SW480 (cell line): Measurements from ENCODE around the gene EHMT1.
"Not testable (repeated sequence)": the region's sequence is repeated elsewhere in the genome, so short reads cannot be mapped to it uniquely, and the experiment has no call there.

ENCODE experiments used
- DNase-seq: peaks from one replicate; pipeline ENCODE4 v3.0.0-alpha.2; 2016; ENCODE audit warnings: low spot score

Gene EHMT1

DNA sequence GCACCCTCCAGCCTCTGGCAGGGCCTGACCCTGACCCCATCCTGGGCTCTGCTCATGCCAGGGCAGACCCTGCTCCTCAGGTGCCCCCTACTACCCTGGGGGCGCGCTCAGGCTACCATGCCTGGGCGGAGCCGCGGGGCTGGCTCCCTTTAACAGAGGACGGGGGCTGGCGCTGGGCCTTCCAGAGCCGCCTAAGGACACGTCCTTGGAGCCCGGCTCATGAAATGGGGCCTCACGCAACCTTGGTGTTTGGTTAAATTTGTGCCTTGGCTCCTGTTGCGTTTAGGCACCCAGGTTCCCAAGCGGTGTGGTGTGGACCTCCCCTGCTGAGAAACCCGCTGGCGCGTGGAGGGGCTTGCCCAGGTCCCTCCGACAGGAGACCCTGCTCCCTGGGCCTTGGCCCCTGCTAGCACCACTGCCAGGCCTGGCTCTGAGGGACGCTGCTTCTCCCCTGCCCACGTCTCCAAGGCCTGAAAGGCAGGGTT, 3.4 kb upstream of the EHMT1 start:
- DNase-seq = no peak

DNA sequence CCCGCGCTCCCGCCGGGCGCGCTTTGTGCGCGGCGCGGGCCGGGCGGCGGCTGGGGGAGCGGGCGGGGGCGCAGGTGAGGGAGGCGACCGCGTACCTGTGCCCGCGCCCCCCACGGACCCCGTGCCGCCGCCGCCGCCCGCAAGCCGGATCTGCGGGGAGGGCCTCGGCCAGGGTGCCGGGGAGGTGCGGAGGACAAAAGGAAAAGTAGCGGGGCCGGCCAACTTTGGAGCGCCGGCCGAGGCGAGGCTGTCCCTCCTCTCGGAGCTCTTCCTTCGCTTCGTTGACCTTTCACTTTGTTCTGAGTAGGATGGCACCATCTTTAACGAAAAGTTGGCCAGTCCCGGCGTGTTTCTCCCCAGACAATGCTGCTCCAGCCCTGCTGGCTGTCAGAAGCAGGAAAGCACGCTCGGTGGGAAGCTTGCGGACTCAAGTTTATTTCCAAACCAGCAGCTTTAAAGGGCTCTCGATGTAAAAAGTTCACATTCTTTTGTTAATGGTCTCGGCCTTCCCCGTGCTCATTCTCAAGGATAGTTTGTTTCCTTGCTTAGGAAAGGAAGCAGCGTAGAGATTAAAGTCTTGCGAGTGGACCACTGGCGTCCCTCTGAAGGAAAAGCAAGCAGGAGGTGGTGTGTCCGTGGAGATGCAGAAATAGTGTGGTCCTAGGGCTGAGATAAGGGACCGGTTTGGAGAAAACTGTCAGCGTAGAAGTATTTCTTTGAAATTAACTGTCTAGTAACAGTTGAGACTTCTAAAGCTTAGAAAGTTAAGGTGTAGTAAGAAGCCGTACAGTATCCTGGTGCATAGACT, 639 bp downstream of the EHMT1 start:
- DNase-seq = peak; percentile 57

DNA sequence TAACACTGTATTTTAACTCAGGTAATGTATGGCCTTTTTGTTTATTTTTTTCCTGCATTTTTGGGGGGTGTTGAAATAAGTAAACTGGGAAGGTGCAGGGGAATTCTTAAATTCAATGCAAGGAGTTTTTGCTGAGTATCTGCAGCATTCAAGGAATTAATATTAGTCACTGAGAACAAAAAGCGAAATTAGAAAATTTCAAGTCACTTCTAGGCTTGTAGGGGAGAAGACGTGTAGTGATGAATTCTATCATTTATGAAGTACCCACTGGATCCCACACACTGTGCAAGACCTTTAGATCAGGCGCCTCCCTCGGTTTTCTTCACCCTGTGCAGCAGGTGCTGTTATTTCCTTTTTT, 1.2 kb downstream of the EHMT1 start:
- DNase-seq = no peak

DNA sequence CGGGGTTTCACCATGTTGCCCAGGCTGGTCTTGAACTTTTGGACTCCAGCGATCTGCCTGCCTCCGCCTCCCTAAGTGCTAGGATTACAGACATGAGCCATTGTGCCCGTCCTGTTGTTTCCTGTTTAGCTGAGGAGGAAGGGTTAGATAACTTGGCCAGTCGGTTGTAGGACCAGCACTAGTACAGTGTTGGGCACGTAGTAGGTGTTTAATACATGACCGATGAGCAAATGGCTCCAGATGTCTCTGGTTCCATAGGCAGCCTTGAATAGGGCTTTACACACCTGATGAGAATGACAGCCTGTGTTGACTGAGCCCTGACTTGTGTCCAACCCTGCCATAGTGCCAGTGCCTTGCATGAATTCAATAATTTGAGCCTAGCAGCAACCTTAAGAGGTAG, 1.8 kb downstream of the EHMT1 start:
- DNase-seq = no peak

DNA sequence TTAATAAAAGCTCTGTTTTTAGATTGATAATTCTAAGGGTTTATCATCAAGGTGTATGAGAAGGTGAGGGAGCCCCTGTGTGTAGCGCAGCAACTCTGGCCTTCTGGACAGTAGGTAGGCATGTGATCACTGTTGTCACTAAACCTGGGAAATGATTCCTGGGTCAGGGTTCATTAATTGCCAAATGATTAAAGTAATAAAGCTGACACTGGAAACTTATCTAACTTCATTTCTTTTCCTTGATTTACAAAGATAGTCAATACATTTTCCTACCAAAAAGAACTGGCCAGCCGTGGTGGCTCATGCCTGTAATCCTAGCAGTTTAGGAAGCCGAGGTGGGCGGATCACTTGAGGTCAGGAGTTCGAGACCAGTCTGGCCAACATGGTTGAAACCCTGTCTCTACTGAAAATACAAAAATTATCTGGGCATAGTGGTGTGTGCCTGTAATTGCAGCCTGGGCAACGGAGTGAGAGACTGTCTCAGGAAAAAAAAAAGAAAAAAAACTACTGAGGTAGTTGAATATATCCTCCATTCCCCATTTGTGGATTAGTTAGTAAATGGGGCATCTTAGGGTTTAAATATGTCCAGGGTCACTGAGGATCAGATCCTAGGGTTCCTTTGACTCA, 2.4 kb downstream of the EHMT1 start:
- no peak for DNase-seq

DNA sequence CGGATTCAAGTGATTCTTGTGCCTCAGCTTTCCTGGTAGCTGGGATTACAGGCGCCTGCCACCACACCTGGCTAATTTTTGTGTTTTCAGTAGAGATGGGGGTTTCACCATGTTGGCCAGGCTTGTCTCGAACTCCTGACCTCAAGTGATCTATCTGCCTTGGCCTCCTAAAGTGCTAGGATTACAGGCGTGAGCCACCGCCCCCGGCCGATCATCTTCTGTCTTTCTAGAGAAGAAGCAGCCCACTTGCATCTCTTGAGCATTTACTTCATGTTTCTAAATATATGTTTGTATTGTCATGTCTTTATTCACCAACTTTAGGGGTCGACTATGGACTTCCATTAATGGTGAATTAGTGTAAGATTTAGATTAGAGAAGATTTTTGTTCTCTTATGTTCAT, 3.4 kb downstream of the EHMT1 start:
- not testable (repeated sequence) for DNase-seq

DNA sequence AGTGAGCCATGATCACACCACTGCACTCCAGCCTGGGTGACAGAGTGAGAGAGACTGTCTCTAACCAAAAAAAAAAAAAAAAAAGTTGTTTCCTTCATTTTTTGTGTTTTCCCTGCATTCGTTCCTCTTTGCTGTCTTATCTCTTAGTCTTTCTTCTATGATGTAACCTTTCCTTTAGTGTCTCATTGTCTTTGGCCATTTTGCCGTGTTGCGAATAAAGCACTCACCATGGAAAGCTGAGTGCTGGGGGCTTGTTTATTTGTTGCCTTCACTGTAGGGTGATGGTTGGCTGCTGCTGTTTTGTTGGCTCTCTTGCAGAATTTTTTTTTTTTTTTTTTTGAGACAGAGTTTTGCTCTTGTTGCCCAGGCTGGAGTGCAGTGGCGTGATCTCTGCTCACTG, 7.7 kb downstream of the EHMT1 start:
- no peak for DNase-seq

DNA sequence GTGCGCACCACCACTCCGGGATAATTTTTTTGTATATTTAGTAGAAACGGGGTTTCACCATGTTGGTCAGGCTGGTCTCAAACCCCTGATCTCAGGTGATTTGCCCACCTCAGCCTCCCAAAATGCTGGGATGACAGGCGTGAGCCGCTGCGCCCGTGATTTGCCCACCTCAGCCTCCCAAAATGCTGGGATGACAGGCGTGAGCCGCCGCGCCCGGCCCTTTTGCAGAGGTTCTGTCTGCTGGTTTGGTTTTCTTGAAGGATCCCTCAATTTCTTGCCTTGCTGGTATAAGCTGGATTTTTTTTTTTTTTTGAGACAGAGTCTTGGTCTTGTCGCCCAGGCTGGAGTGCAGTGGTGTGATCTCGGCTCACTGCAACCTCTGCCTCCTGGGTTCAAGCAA, 8.6 kb downstream of the EHMT1 start:
- DNase-seq = not testable (repeated sequence)

DNA sequence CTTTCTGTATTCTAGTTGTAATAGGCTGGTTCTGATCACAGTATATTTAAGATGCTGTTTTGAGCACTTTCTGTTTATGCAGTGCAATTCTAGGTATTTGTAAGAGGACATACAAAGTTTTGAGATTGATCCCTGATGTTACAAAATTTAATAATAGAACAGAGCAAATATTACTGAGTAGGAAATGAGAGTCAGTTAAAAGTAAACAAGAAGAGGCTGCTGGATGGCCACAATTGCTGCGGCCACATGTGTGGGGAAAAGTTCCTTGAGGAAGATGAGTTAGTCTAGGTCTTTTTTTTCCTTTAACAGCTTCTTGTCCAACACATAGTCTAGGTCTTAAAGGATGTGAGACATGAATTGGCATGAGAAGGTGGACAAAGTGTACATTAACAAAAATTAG, 11.3 kb downstream of the EHMT1 start:
- DNase-seq = no peak

DNA sequence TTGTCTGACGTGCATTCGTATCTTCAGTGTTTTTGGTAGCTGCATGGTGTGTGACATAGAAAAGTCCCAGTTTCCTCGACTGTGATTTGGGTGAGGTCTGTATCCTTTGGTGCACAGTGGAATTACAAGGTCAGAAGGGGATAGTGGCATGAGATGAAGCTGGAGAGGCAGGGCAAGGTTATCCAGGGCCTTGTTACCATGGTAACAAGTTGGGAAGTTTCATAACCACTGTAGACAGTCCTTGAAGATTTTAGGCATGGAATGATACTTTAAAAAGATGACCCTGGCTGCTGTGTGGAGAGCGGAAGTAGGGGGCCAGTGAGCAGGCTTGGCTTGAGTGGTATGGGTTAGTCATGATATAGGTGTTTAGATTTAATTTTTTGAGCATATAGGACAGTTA, 11.9 kb downstream of the EHMT1 start:
- DNase-seq = no peak

DNA sequence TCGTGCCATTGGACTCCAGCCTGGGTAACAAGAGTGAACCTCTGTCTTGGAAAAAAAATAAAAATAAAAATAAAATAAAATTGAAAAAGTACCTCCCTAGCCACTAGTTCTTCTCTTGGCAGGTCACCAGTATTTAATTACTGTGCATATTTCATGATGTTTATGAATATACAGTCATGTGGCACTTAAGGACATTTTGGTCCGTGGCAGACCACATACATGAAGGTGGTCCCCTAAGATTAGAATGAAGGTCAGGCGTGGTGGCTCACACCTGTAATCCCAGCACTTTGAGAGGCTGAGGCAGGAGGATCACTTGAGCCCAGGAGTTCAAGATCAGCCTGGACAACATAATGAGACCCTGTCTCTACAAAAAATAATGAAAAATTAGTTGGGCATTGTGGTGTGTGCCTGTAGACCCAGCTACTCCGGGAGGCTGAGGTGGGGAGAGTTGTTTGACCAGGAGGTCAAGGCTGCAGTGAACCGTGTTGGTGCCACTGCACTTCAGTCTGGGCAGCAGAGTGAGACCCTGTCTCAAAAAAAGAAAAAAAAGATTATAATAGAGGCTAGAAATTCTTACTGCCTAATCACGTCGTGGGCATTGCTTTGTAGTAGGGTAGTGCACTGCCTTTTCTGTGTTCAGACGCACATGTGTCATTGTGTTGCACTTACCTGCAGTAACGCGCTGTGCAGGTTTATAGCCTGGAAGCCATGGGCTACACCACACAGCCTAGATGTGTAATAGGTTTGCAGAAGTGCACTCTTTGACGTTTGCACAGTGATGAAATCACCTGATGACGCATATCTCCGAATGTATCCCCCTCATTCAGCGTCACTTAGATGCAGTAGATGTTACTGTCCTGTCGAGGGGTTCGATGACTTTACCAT, 12.8 kb downstream of the EHMT1 start:
- DNase-seq = no peak

DNA sequence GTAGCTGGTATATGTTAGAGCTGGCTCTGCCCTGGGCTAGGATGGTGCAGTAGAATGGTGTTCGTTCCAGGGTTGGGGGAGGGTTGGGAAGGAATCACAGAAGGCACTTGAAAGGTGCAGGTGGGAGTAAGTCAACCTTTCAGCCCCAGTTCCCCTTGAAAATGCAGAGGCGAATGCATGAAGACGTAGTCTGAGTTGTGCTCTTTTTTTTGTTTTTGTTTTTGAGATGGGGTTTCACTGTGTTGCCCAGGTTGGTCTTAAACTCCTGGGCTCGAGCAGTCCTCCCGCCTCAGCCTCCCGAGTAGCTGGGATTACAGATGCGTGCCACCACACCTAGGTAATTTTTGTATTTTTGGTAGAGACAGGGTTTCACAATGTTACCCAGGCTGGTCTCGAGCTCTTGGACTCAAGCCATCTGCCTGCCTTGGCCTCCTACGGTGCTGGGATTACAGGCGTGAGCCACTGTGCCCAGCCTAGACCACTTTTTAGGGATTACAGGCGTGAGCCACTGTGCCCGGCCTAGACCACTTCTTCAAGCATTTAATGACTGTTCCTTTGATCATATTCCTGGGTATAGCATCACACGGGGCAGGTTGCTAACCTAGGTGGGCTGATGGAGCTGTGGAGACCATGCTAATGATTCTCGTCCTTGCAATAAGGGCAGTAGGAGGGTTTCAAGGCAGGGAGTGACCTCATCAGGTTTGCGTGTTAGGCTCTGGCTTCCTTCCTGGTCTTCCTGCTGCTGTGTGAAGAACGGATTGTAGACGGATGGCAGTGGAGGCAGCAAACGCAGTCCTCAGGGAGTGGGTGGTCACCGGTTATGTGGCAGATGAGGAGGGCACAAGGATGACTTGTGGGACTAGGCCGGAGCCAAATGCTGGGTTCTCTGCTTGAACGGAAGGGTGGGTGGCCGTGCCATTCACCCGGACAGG, 13.7 kb downstream of the EHMT1 start:
- no peak for DNase-seq

DNA sequence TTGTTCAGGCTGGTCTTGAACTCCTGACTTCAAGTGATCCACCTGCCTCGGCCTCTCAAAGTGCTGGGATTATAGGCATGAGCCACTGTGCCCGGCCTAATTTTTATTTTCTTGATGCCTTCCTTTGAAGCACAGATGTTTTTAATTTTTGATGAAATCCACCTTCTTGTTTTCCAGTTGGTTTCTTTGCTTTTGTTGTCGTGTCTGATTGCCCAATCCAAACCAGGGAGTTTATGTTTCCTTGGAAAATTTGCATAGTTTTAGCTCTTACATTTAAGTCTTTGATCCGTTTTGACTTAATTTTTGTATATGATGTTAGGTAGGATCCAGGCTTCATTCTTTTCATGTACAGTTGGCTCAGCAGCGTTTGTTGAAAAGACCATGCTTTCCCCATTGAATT, 15.2 kb downstream of the EHMT1 start:
- DNase-seq = no peak

DNA sequence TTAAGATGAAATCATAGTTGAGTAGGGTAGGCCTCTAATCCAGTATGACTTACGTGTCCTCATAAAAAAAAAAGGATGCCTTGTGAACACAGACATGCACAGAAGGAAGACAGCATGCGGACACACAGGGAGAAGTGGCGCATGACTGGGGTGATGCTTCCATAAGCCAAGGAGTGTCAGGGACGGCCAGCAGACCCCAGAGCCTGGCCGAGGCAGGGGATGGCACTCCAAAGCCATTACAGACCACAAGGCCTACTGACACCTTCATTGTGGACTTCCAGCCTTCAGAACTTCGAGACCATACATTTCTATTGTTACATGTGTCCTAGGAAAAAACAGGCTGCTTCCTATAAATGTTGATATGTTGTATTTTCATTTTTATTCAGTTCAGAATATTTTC, 19.9 kb downstream of the EHMT1 start:
- no peak for DNase-seq

DNA sequence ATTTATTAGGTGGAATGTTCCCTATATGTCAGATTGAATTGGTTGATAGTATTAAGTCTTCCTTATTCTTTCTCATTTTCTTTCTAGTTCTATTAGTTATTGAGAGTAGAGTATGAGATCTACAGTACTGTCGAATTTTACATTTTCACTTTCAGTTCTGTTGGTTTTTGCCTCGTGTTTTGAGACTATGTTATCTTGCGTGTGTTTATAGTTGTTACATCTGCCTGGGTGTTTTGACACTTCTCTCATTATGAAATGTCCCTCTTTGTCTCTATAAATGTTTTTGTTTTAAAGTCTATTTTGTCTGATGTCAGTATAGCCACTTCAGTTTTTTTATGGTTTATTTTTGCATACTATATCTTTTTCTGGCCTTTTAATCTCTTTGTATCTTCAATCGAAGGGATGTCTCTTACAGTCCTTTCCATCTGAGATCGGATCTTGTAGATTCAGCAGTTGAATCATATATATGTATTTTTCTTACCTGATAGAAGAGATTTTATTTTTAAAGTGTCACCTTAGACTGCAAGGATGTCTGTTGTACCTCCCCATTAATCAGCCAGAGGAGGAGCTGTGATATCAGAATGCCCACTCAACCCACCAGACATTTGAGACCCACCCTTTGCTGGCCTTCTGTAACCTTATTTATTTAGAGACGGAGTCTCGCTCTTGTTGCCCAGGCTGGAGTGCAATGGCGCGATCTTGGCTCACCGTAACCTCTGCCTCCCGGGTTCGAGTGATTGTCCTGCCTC, 20.7 kb downstream of the EHMT1 start:
- no peak for DNase-seq

DNA sequence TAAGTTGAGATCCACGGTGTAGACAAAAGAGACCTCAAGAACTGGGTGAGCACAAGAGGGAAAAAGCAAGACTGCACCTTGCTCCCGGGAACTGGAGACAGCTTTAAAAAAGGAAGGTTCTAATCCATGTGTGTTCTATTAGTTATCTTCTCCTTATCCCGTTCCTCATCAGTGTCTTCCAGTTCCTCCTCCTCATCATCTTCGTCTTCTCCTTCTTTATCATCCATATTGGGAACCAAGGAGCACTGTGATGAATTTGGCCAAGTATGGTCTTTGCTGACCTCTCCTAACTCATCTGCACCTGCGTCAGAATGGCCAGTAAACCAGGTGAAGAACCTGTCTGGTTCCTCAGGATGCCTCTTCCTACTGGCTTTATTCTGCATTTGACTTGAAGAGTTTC, 22.1 kb downstream of the EHMT1 start:
- no peak for DNase-seq

DNA sequence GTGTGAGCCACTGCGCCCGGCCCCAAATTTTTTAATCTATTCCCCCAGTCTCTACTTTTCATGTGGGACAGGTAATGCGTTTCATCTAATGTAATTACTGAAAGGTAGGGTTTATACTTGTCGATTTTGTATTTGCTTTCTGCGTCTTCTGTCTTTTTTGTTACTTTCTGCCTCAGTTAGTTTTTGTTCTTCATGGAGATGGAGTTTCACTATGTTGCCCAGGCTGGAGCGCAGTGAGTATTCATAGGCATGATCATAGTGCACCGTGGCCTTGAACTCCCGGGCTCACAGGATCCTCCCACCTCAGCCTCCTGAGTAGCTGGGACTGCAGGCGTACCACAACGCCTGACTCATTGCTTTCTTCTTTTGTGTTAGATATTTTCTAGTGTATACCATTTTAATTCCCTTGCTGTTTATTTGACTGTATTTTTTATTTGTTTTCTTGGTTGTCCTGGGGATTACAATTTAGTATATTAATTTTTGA, 23.4 kb downstream of the EHMT1 start:
- no peak for DNase-seq

DNA sequence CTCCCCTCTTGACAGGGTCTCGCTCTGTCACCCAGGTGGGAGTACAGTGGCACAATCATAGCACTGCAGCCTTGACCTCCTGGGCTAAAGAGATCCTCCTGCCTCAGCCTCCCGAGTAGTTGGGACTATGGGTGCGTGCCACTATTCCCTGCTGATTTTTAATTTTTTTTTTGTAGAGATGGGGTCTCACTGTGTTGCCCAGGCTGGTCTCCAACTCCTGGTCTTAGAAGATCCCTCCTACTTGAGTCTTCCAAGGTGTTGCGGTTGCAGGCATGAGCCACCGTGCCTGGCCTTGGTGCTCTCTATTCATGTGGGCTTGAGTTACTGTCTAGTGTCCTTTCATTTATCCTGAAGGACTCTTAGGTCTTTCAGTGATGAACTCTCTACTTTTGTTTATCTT, 24.1 kb downstream of the EHMT1 start:
- no peak for DNase-seq

DNA sequence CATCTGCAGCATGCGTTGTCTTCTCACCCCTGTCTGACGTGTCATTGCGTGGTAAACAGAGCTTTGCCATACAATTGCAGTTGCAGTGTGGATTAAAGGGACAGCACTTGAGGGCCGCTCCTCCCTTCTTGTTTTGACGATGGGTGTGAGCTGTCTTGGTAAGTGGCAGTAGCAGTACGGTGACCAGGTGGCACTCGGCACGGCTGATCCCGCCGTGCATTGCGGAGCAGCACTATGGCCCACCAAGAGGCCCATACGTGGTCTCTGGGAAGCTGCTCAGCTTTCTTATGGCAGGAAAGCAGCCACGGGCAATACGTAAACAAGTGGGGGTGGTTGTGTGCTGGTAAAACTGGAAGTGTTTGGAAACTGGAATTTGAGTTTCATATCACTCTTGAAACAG, 25.1 kb downstream of the EHMT1 start:
- DNase-seq = no peak

DNA sequence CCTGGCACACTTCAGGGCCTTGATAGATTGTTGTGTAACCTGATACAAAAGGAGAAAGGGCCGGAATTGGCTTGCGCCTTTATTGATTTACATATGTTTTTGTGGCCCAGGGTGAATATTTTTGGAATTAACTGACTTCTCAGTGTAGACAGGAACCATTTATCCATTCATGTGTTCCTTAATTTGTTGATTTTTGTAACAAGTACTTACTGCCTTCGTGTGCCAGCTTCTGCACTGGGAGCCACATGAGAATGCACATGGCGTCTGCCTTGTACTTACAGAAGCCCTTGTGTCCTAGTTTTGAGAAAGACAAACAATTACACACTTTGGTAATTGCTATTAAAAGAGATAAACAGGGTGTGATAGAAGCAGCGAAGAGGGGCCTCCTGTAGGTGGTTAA, 26.4 kb downstream of the EHMT1 start:
- DNase-seq = no peak

DNA sequence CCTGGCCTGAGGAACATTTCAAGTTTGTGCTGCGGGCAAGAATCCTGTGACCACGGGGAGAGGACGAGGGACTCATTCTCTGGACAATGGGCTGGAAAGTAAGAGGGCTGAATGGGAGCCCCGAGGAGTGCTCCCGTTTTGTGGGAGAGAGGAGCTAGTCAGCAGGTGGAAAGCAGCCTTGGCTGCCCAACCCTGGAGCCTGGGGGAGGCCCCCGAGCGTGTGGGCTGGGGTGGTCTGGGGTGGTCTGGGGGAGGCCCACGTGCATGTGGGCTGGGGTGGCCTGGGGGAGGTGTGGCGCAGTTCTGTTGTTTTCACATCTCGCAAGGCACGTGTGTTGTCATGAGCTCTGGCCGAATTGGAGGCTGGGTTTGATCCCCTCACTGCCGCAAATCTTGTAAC, 27.5 kb downstream of the EHMT1 start:
- DNase-seq = no peak
